HepG2 (cell line): ENCODE measurements around the gene PIK3IP1. TPM values are rescaled to one million over a fixed set of nuclear protein-coding genes. Genes with fewer than 3 reads are reported as not detected.

Experiments
- ATF7-NPFF ChIP-seq: sonication (generic); formaldehyde crosslinking; IDR thresholded peaks from 2 replicates; pipeline ENCODE4 v1.8.1; 2023; ENCODE audit warnings: mild to moderate bottlenecking, low read depth, missing genetic modification reagents, moderate library complexity
- CBX5 ChIP-seq: sonication (generic); formaldehyde crosslinking; IDR thresholded peaks from 2 replicates; pipeline ENCODE4 v1.4.0; 2020; ENCODE audit warnings: missing genetic modification reagents, borderline replicate concordance
- FOXP1 ChIP-seq, 2 experiments: fragments of 450-650 bp in 1 of 2; IDR thresholded peaks; 2 replicates each; pipeline ENCODE4 v1.6.1; 2017 to 2018; ENCODE audit warnings: antibody characterized with exemption in 1 of 2
- HCFC1 ChIP-seq: fragments of 150-350 bp; IDR thresholded peaks from 2 replicates; pipeline ENCODE4 v1.6.1; 2014; ENCODE audit warnings: low read depth, low read length
- ISL2 ChIP-seq: sonication (generic); formaldehyde crosslinking; IDR thresholded peaks from 2 replicates; pipeline ENCODE4 v1.5.0; 2020; ENCODE audit warnings: missing genetic modification reagents
- JARID2 ChIP-seq: sonication (generic); formaldehyde crosslinking; IDR thresholded peaks from 2 replicates; pipeline ENCODE4 v1.8.1; 2023; ENCODE audit warnings: missing genetic modification reagents, inconsistent platforms; ENCODE audit not compliant: insufficient replicate concordance
- KMT2A ChIP-seq: sonication (generic); formaldehyde crosslinking; IDR thresholded peaks from 2 replicates; pipeline ENCODE4 v1.4.0; 2020; ENCODE audit warnings: missing genetic modification reagents
- MXI1 ChIP-seq: IDR thresholded peaks from 3 replicates; pipeline ENCODE4 v1.6.1; 2012; ENCODE audit warnings: low read depth, low read length, inconsistent platforms, borderline replicate concordance
- NFYB ChIP-seq: sonication (generic); formaldehyde crosslinking; IDR thresholded peaks from 2 replicates; pipeline ENCODE4 v1.4.0; 2020; ENCODE audit warnings: missing genetic modification reagents
- SAFB2 ChIP-seq: sonication (generic); formaldehyde crosslinking; IDR thresholded peaks from 2 replicates; pipeline ENCODE4 v1.5.1; 2020; ENCODE audit warnings: missing genetic modification reagents, low read depth, mild to moderate bottlenecking, borderline replicate concordance
- SRF ChIP-seq: IDR thresholded peaks from 2 replicates; pipeline ENCODE4 v1.6.1; 2011; ENCODE audit warnings: mild to moderate bottlenecking, low read depth, low read length, moderate library complexity
- YEATS2 ChIP-seq: sonication (generic); formaldehyde crosslinking; IDR thresholded peaks from 2 replicates; pipeline ENCODE4 v1.4.0; 2020; ENCODE audit warnings: missing genetic modification reagents, borderline replicate concordance
- ZNF24 ChIP-seq: fragments of 450-650 bp; IDR thresholded peaks from 2 replicates; pipeline ENCODE4 v1.6.1; 2017; ENCODE audit warnings: antibody characterized with exemption, mild to moderate bottlenecking
- ZNF34 ChIP-seq: sonication (generic); formaldehyde crosslinking; IDR thresholded peaks from 2 replicates; pipeline ENCODE4 v1.4.0; 2020; ENCODE audit warnings: mild to moderate bottlenecking, missing genetic modification reagents, borderline replicate concordance
- ZNF431 ChIP-seq: sonication (generic); formaldehyde crosslinking; IDR thresholded peaks from 2 replicates; pipeline ENCODE4 v1.9.0; 2022; ENCODE audit warnings: missing genetic modification reagents, low read depth, mild to moderate bottlenecking, borderline replicate concordance
- ZNF484 ChIP-seq: sonication (generic); formaldehyde crosslinking; IDR thresholded peaks from 2 replicates; pipeline ENCODE4 v1.5.1; 2020; ENCODE audit warnings: mild to moderate bottlenecking, low read depth, missing genetic modification reagents, borderline replicate concordance
- ZNF501 ChIP-seq: sonication (generic); formaldehyde crosslinking; IDR thresholded peaks from 2 replicates; pipeline ENCODE4 v1.5.1; 2020; ENCODE audit warnings: mild to moderate bottlenecking, moderate library complexity, missing genetic modification reagents
- ZNF563 ChIP-seq: sonication (generic); formaldehyde crosslinking; IDR thresholded peaks from 2 replicates; pipeline ENCODE4 v1.8.0; 2022; ENCODE audit warnings: mild to moderate bottlenecking, moderate library complexity, missing genetic modification reagents
- ZNF589 ChIP-seq: sonication (generic); formaldehyde crosslinking; conservative IDR thresholded peaks from 2 replicates; pipeline ENCODE4 v1.8.0; 2022; ENCODE audit warnings: mild to moderate bottlenecking, moderate library complexity, missing genetic modification reagents
- ZNF615 ChIP-seq: sonication (generic); formaldehyde crosslinking; IDR thresholded peaks from 2 replicates; pipeline ENCODE4 v1.5.0; 2020; ENCODE audit warnings: mild to moderate bottlenecking, missing genetic modification reagents, borderline replicate concordance
- ZNF678 ChIP-seq: sonication (generic); formaldehyde crosslinking; IDR thresholded peaks from 2 replicates; pipeline ENCODE4 v1.4.0; 2020; ENCODE audit warnings: mild to moderate bottlenecking, missing genetic modification reagents
- polyA plus RNA-seq, 8 experiments: library from polyadenylated mRNA; depleted of rRNA in 3 of 8; stranded (reverse) in 7 of 8; unstranded in 1 of 8; fragments of >200 nt; fragmentation: Illumina TruSeq in 4 of 8; extraction: Trizol in 4 of 8; gene quantifications; 2 replicates each; pipeline versions ENCODE4 v1.2.1 to v1.2.3, GENCODE V29; 2011 to 2016; ENCODE audit warnings: low read depth in 4 of 8, missing spikeins in 1 of 8, mixed read lengths in 1 of 8; ENCODE audit not compliant: insufficient read depth in 1 of 8
- total RNA-seq, 5 experiments: library from RNA; depleted of rRNA; stranded (reverse); fragments of >200 nt; fragmentation: Illumina TruSeq; extraction: Trizol; gene quantifications; 2 replicates each; pipeline ENCODE4 v1.2.3, GENCODE V29; 2016; ENCODE audit warnings: low read depth in 1 of 5
- TF ChIP-seq, protein P1 (sequence below): sonication (generic); formaldehyde crosslinking; IDR thresholded peaks from 2 replicates; pipeline ENCODE4 v1.4.0; 2020; ENCODE audit warnings: missing genetic modification reagents
- TF ChIP-seq, protein P2 (sequence below): IDR thresholded peaks from 2 replicates; pipeline ENCODE4 v1.6.1; 2016; ENCODE audit warnings: control low read depth
- TF ChIP-seq, protein P3 (sequence below): sonication (generic); formaldehyde crosslinking; IDR thresholded peaks from 2 replicates; pipeline ENCODE4 v1.9.0; 2021; ENCODE audit warnings: missing genetic modification reagents, mild to moderate bottlenecking, borderline replicate concordance

Gene PIK3IP1
- total and polyA plus RNA-seq, 2 of the 13 experiments (the other 11 are each of a cell fraction or from before 2014, with no cell fraction given), result 1.3 to 2.5 TPM

DNA sequence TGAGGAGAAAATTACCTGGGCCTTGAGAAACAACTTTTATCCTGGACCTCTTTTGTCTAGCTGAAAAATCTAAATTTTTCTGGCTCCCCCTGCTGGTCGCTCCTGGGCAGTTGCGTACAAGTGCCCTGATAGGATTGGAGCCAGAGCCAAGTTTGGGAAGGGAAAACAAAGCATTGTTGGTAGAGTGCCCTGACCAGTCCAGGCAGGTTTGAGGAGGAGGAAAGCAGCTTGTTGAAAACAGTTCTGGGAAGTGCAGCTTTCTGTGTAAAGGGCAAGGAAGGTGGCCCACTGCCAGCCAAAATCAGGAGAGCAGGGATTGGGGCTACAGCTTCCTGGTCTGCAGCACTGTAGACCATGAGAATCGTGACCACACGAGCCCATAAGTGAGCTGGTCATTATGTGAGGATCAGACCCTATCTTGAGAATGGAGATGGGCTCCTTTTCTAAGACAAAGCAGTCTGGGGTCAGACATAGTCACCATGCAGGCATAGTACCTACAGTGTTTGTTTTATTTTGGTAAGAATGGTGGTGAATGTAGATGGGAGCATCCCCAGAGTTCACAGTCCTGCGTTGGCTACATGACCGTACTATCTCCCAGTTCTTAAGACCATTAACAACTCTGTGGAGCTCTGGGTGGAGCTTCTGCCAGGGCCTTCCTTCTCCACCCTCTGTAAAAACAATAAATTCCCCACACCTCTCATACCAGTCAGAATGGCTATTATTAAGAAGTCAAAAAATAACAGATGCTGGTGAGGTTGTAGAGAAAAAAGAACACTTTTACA, 21.3 kb upstream of the PIK3IP1 start (continued):
- TF ChIP-seq, protein P1, sequence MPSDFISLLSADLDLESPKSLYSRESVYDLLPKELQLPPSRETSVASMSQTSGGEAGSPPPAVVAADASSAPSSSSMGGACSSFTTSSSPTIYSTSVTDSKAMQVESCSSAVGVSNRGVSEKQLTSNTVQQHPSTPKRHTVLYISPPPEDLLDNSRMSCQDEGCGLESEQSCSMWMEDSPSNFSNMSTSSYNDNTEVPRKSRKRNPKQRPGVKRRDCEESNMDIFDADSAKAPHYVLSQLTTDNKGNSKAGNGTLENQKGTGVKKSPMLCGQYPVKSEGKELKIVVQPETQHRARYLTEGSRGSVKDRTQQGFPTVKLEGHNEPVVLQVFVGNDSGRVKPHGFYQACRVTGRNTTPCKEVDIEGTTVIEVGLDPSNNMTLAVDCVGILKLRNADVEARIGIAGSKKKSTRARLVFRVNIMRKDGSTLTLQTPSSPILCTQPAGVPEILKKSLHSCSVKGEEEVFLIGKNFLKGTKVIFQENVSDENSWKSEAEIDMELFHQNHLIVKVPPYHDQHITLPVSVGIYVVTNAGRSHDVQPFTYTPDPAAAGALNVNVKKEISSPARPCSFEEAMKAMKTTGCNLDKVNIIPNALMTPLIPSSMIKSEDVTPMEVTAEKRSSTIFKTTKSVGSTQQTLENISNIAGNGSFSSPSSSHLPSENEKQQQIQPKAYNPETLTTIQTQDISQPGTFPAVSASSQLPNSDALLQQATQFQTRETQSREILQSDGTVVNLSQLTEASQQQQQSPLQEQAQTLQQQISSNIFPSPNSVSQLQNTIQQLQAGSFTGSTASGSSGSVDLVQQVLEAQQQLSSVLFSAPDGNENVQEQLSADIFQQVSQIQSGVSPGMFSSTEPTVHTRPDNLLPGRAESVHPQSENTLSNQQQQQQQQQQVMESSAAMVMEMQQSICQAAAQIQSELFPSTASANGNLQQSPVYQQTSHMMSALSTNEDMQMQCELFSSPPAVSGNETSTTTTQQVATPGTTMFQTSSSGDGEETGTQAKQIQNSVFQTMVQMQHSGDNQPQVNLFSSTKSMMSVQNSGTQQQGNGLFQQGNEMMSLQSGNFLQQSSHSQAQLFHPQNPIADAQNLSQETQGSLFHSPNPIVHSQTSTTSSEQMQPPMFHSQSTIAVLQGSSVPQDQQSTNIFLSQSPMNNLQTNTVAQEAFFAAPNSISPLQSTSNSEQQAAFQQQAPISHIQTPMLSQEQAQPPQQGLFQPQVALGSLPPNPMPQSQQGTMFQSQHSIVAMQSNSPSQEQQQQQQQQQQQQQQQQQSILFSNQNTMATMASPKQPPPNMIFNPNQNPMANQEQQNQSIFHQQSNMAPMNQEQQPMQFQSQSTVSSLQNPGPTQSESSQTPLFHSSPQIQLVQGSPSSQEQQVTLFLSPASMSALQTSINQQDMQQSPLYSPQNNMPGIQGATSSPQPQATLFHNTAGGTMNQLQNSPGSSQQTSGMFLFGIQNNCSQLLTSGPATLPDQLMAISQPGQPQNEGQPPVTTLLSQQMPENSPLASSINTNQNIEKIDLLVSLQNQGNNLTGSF (CRISPR knock-in tag), result no peak
- TF ChIP-seq ZNF678 (CRISPR knock-in tag) (no peak), YEATS2 (CRISPR knock-in tag) (0 out of 2 replicates have a peak, but pooled peaks have one; percentile 25), MXI1 (no peak), KMT2A (CRISPR knock-in tag) (no peak), ZNF615 (CRISPR knock-in tag) (no peak), ATF7-NPFF (CRISPR knock-in tag) (no peak), SAFB2 (CRISPR knock-in tag) (no peak), ZNF431 (CRISPR knock-in tag) (no peak), HCFC1 (no peak), ZNF24 (no peak), ZNF501 (CRISPR knock-in tag) (0 out of 2 replicates have a peak, but pooled peaks have one; percentile 42), SRF (no peak), ZNF484 (no peak), FOXP1 (IDR thresholded peaks at IDR 0.05) (no peak), FOXP1 (CRISPR knock-in tag; IDR thresholded peaks at IDR 0.05) (no peak), ISL2 (CRISPR knock-in tag) (no peak), NFYB (no peak), ZNF563 (no peak), CBX5 (CRISPR knock-in tag) (no peak), ZNF589 (CRISPR knock-in tag) (no peak), JARID2 (CRISPR knock-in tag) (no peak), ZNF34 (no peak)
- TF ChIP-seq, protein P2, sequence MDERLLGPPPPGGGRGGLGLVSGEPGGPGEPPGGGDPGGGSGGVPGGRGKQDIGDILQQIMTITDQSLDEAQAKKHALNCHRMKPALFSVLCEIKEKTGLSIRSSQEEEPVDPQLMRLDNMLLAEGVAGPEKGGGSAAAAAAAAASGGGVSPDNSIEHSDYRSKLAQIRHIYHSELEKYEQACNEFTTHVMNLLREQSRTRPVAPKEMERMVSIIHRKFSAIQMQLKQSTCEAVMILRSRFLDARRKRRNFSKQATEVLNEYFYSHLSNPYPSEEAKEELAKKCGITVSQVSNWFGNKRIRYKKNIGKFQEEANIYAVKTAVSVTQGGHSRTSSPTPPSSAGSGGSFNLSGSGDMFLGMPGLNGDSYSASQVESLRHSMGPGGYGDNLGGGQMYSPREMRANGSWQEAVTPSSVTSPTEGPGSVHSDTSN, result no peak
- TF ChIP-seq, protein P3, sequence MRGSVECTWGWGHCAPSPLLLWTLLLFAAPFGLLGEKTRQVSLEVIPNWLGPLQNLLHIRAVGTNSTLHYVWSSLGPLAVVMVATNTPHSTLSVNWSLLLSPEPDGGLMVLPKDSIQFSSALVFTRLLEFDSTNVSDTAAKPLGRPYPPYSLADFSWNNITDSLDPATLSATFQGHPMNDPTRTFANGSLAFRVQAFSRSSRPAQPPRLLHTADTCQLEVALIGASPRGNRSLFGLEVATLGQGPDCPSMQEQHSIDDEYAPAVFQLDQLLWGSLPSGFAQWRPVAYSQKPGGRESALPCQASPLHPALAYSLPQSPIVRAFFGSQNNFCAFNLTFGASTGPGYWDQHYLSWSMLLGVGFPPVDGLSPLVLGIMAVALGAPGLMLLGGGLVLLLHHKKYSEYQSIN (CRISPR knock-in tag), result no peak
